Left ventricle myocardium superior (tissue), 1 donor: ENCODE measurements around the gene CTDSPL2. TPM values are rescaled to one million over a fixed set of nuclear protein-coding genes. Genes with fewer than 3 reads are reported as not detected.
A peak's percentile ranks its signal among the peaks of the same experiment; 100 is the strongest.

Experiments used
- ATAC-seq: fragments of 200-7000 bp; cut with Tn5 transposase; one replicate; pipeline ENCODE4 v1.9.1; 2020; ENCODE audit warnings: mild to moderate bottlenecking, moderate library complexity
- DNase-seq: peaks from one replicate; pipeline ENCODE4 v3.0.0-alpha.2; 2020
- intact Hi-C: fragments of 100-400 bp; cut with micrococcal nuclease; formaldehyde crosslinking; loops from one replicate; pipeline ENCODE4 v1.11.0; 2022
- total RNA-seq: library from RNA; stranded (reverse); fragmentation: NEBNext Ultra II Directional; extraction: Animal tissue kit (Norgen Biotek cat#: 25700); gene quantifications from one replicate; pipeline ENCODE4 v1.2.1, GENCODE V29; 2021
- donor health status: DM: no; HTN: yes; CAD: no; lungs with severe emphysema.

CTDSPL2 gene
- total RNA-seq, 1 donor from 2014 or later: 17.2 TPM

DNA sequence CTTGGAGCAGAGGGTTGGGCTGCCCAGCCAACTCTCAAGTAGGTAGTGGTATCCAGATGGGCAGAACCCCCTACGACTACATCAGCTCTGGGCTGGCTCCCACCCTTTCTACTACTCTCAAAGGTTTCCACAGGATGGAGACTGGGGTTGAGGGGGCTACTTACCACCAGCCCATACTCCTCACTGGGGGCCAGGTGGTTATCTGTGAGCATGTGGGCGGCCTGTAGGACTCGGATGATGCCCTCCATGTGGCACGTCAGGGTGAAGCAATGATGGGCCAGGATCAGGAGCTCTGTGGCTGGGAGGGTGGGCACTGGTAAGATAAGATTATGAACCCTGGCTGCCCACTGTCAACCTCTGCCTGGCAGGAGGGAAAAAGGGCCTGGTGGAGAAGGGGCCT lies 142.9 kb downstream of the CTDSPL2 start:
- no peak for ATAC-seq
- intact Hi-C loops: no loop called here
- no peak for DNase-seq

DNA sequence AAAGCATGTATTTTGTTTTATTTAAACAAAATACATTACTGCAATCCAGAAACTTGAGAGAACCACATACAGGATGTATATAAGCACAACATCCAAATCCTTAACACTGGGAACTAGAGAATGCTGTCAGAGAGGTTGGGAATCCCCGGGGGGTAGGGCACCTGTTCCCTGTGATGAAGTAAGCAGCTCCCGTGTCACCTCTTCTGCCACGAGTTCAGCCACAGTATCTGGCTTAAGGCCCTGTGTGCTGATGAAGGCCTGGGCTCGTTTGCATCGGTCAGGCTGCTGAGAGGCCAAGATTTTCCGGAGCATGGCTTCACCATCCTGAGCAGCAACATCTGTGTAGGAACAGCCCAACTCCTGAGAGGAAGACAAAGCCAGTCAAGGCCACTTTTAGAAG lies 146.0 kb downstream of the CTDSPL2 start:
- intact Hi-C loops: no loop called here
- ATAC-seq (no peak), DNase-seq (no peak)

DNA sequence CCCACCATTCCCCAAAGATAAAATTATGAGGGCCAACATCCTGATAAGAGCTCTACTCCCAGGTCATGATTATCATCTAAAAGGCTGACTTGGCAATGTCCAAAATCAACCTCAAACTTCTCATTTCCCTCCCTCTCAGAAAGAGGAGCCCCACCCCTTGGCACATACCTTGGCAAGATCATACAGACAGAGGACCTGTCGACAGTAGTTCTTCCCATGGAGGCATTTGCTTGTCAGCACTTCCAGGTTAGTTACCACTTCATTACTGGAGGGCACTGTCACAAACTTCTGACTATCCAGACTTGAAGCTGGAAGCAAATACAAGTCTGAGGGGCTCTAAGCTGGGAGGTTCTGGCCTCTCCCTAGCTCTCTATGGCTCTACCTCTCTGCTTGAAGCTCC lies 147.3 kb downstream of the CTDSPL2 start:
- intact Hi-C loops: no loop called here
- DNase-seq (no peak), ATAC-seq (peak; percentile 57)

Other genes starting within 250 kb of the CTDSPL2 start
- 42.5 TPM for gene FRMD5, start 232.4 kb upstream of the CTDSPL2 start, total RNA-seq
- 29.9 TPM for gene GOLM2, start 138.9 kb upstream of the CTDSPL2 start, total RNA-seq
- gene EIF3J, start 109.5 kb downstream of the CTDSPL2 start, total RNA-seq: 99.3 TPM
- gene SPG11, start 236.0 kb downstream of the CTDSPL2 start, total RNA-seq: 40.9 TPM